DOHH2 (cell line): Measurements from ENCODE around the gene SLC9A2.

Experiments used
- H3F3A ChIP-seq: fragments of 200-600 bp; sonication (generic), shearing (Covaris generic); 2 replicates; pipeline ENCODE4 v1.6.0; 2016; ENCODE audit warnings: antibody characterized with exemption, mild to moderate bottlenecking; ENCODE audit not compliant: control insufficient read depth, insufficient read depth
- H3K27ac ChIP-seq: fragments of 200-600 bp; sonication (generic); 2 replicates; pipeline ENCODE4 v1.5.1; 2014; ENCODE audit warnings: low read depth, mild to moderate bottlenecking, low read length, moderate library complexity
- H3K27me3 ChIP-seq: fragments of 200-600 bp; sonication (generic); 2 replicates; pipeline ENCODE4 v1.6.1; 2014; ENCODE audit warnings: mild to moderate bottlenecking, low read length, mixed read lengths; ENCODE audit not compliant: control insufficient read depth
- H3K36me3 ChIP-seq: fragments of 200-600 bp; sonication (generic); 2 replicates; pipeline ENCODE4 v1.6.1; 2014; ENCODE audit warnings: mild to moderate bottlenecking, low read length, moderate library complexity, mixed read lengths; ENCODE audit not compliant: control insufficient read depth
- H3K4me1 ChIP-seq: fragments of 200-600 bp; sonication (generic); 2 replicates; pipeline ENCODE4 v1.6.1; 2014; ENCODE audit warnings: mild to moderate bottlenecking, low read length, mixed read lengths; ENCODE audit not compliant: control insufficient read depth
- H3K4me2 ChIP-seq: fragments of 200-600 bp; sonication (generic); 2 replicates; pipeline ENCODE4 v1.6.0; 2014; ENCODE audit warnings: mild to moderate bottlenecking, low read length, moderate library complexity
- H3K4me3 ChIP-seq: fragments of 200-600 bp; sonication (generic); 2 replicates; pipeline ENCODE4 v1.5.1; 2014; ENCODE audit warnings: mild to moderate bottlenecking, low read length, mixed read lengths
- H3K79me2 ChIP-seq: fragments of 200-600 bp; sonication (generic); 2 replicates; pipeline ENCODE4 v1.6.1; 2014; ENCODE audit warnings: mild to moderate bottlenecking, low read length, mixed read lengths; ENCODE audit not compliant: control insufficient read depth
- H3K9me2 ChIP-seq: fragments of 200-600 bp; sonication (generic); replicated peaks from 2 replicates; pipeline ENCODE4 v1.6.1; 2014; ENCODE audit warnings: mild to moderate bottlenecking, low read length, mixed read lengths; ENCODE audit not compliant: control insufficient read depth
- H3K9me3 ChIP-seq: fragments of 200-600 bp; sonication (generic); 2 replicates; pipeline ENCODE4 v1.6.1; 2014; ENCODE audit warnings: antibody characterized with exemption, low read length, mixed read lengths; ENCODE audit not compliant: control insufficient read depth, insufficient read depth
- H4K20me1 ChIP-seq: fragments of 200-600 bp; sonication (generic); 2 replicates; pipeline ENCODE4 v1.6.0; 2014; ENCODE audit warnings: low read depth, mild to moderate bottlenecking, antibody characterized with exemption, low read length, moderate library complexity; ENCODE audit not compliant: control insufficient read depth, insufficient read depth
- EZH2phosphoT487 ChIP-seq: fragments of 200-600 bp; sonication (generic); IDR thresholded peaks from 2 replicates; pipeline ENCODE4 v1.6.1; 2017; ENCODE audit warnings: borderline replicate concordance, mild to moderate bottlenecking, antibody characterized with exemption, low read length, moderate library complexity, mixed read lengths
- TF ChIP-seq, protein P1 (sequence below): fragments of 200-600 bp; sonication (generic); IDR thresholded peaks from one replicate; pipeline ENCODE4 v1.5.1; 2014; ENCODE audit warnings: antibody characterized with exemption, mild to moderate bottlenecking, low read depth, low read length; ENCODE audit not compliant: poor library complexity, severe bottlenecking

SLC9A2 gene, protein sequence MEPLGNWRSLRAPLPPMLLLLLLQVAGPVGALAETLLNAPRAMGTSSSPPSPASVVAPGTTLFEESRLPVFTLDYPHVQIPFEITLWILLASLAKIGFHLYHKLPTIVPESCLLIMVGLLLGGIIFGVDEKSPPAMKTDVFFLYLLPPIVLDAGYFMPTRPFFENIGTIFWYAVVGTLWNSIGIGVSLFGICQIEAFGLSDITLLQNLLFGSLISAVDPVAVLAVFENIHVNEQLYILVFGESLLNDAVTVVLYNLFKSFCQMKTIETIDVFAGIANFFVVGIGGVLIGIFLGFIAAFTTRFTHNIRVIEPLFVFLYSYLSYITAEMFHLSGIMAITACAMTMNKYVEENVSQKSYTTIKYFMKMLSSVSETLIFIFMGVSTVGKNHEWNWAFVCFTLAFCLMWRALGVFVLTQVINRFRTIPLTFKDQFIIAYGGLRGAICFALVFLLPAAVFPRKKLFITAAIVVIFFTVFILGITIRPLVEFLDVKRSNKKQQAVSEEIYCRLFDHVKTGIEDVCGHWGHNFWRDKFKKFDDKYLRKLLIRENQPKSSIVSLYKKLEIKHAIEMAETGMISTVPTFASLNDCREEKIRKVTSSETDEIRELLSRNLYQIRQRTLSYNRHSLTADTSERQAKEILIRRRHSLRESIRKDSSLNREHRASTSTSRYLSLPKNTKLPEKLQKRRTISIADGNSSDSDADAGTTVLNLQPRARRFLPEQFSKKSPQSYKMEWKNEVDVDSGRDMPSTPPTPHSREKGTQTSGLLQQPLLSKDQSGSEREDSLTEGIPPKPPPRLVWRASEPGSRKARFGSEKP

DNA sequence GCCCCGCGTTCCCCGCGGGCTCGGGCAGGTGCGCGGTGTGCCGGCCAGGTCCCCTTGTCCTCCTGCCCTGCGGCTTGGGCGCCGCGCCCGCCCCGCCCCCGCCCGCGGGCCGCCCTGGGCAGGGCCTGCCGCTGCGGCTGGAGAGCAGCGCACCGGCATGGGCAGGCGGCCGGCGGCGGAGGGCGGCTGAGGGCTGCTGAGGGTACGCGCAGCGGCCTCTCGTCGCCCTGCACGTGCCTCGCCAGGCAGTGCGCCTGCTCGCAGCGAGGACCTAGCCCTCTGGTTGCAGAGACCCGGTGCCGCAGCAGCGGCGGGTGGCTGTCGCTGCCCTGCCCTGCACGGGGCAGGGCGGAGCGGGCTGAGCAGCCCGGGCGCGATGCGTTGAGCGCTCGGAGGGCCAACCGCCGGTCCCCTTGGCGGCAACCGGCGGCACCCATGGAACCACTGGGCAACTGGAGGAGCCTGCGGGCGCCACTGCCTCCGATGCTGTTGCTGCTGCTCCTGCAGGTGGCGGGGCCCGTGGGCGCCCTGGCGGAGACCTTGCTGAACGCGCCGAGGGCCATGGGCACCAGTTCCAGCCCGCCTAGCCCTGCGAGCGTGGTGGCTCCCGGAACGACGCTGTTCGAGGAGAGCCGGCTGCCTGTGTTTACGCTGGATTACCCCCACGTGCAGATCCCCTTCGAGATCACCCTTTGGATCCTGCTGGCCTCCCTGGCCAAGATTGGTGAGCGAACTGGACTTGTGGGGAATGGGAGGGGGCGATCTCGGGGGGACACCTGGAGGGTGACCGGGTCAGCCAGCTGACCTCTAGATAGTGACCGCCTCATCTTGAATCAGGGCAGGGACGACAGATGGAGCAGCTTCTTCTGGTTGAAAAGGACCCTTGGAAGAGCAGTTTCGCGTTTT lies at the start of gene SLC9A2:
TSS of gene SLC9A2 (plus strand) at position 140 of the 906 bp plus-strand sequence. CDS start at position 436, 296 bp downstream.
- Histone ChIP-seq H3K4me2 (no peak within 1 kb of the TSS), H3K79me2 (no peaks in the 10 kb centered on the region), H3K36me3 (no peaks in the 10 kb centered on the region), H4K20me1 (no peaks in the 10 kb centered on the region), H3K4me1 (no peaks in the 10 kb centered on the region), H3F3A (no peaks in the 10 kb centered on the region), H3K4me3 (no peak within 1 kb of the TSS), H3K27me3 (peaks cover 3% of the 10 kb centered on the region; the same call in 1 of the 2 replicates), H3K27ac (no peak within 1 kb of the TSS), H3K9me2 (no peaks in the 10 kb centered on the region), H3K9me3 (no peaks in the 10 kb centered on the region)
- TF ChIP-seq, protein P1, sequence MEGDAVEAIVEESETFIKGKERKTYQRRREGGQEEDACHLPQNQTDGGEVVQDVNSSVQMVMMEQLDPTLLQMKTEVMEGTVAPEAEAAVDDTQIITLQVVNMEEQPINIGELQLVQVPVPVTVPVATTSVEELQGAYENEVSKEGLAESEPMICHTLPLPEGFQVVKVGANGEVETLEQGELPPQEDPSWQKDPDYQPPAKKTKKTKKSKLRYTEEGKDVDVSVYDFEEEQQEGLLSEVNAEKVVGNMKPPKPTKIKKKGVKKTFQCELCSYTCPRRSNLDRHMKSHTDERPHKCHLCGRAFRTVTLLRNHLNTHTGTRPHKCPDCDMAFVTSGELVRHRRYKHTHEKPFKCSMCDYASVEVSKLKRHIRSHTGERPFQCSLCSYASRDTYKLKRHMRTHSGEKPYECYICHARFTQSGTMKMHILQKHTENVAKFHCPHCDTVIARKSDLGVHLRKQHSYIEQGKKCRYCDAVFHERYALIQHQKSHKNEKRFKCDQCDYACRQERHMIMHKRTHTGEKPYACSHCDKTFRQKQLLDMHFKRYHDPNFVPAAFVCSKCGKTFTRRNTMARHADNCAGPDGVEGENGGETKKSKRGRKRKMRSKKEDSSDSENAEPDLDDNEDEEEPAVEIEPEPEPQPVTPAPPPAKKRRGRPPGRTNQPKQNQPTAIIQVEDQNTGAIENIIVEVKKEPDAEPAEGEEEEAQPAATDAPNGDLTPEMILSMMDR, result no peak
- no peak for TF ChIP-seq EZH2phosphoT487

DNA sequence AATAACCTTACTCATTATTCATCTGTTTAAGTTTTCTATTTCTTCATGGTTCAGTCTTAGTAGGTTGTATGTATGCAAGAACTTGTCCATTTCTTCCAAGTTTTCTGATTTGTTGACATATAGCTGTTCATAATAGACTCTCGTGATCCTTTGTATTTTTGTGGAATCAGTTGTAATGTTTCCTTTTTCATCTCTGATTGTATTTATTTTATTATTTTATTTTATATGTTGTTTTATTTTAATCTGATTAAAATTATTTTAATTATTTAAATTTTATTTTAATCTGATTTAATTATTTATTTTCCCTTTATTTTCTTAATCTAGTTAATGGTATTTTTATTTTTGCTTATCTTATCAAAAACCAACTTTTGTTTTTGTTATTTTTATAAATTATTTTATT lies 43.5 kb upstream of the SLC9A2 start:
- Histone ChIP-seq H3K4me2 (no peak overlapping the region), H4K20me1 (no peaks in the 10 kb centered on the region), H3K9me3 (no peaks in the 10 kb centered on the region), H3K9me2 (no peaks in the 10 kb centered on the region), H3K4me1 (no peaks in the 10 kb centered on the region), H3K79me2 (no peaks in the 10 kb centered on the region), H3K27ac (no peak overlapping the region), H3K36me3 (no peaks in the 10 kb centered on the region), H3K27me3 (no peaks in the 10 kb centered on the region), H3K4me3 (no peak overlapping the region), H3F3A (no peaks in the 10 kb centered on the region)
- TF ChIP-seq, protein P1, result no peak
- TF ChIP-seq EZH2phosphoT487, result no peak

DNA sequence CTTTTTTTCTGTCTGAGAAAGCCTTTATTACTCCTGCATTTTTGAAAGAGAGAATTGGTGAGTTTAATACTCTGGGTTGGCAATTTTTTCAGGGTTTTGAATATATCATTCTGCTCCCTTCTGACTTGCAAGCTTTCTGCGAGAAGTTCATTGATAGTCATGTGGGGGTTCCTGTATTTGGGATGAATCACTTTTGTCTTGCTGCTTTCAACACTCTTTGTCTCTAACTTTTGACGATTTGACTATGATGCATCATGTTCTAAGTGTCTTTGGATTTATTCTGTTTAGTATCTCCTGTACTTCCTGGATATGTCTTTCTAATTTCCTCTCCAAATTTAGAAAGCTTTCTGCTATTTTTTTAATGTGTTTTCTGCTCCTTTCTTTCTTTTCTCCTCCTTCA lies 41.0 kb upstream of the SLC9A2 start:
- H3K9me2 ChIP-seq, result no peaks in the 10 kb centered on the region
- H3K27me3 ChIP-seq, result no peaks in the 10 kb centered on the region
- H3K4me3 ChIP-seq, result no peak overlapping the region
- no peaks in the 10 kb centered on the region for H3K9me3 ChIP-seq
- H3F3A ChIP-seq, result no peaks in the 10 kb centered on the region
- H3K4me2 ChIP-seq, result no peak overlapping the region
- H3K36me3 ChIP-seq, result no peaks in the 10 kb centered on the region
- no peaks in the 10 kb centered on the region for H4K20me1 ChIP-seq
- TF ChIP-seq, protein P1, result no peak
- no peaks in the 10 kb centered on the region for H3K79me2 ChIP-seq
- no peaks in the 10 kb centered on the region for H3K4me1 ChIP-seq
- H3K27ac ChIP-seq, result no peak overlapping the region
